Spinal cord (tissue), 10 donors: ENCODE measurements around the gene ATF5. TPM values are rescaled to one million over a fixed set of nuclear protein-coding genes. Genes with fewer than 3 reads are reported as not detected.

Source experiments
- DNase-seq, 6 donors: peaks; one replicate each; pipeline versions ENCODE4 v3.0.0 to v3.0.0-alpha.2; 2013 to 2015; ENCODE audit warnings: low spot score in 6 of 6, low read depth in 4 of 6
- H3K27ac ChIP-seq: one replicate; pipeline ENCODE4 v1.5.1; 2013; ENCODE audit warnings: low read depth, low read length, control low read depth
- H3K27me3 ChIP-seq: one replicate; pipeline ENCODE4 v1.6.1; 2013; ENCODE audit warnings: low read length; ENCODE audit not compliant: control insufficient read depth, insufficient read depth
- H3K36me3 ChIP-seq: one replicate; pipeline ENCODE4 v1.6.1; 2013; ENCODE audit warnings: low read length; ENCODE audit not compliant: control insufficient read depth, insufficient read depth
- H3K4me1 ChIP-seq: one replicate; pipeline ENCODE4 v1.6.1; 2013; ENCODE audit warnings: low read length; ENCODE audit not compliant: control insufficient read depth, insufficient read depth
- H3K4me3 ChIP-seq: one replicate; pipeline ENCODE4 v1.5.1; 2013; ENCODE audit warnings: low read depth, low read length, control low read depth
- H3K9me3 ChIP-seq: one replicate; pipeline ENCODE4 v1.6.1; 2013; ENCODE audit warnings: low read length; ENCODE audit not compliant: control insufficient read depth, insufficient read depth
- WGBS: methylation state at CpG from one replicate; pipeline ENCODE4 v1.1.5; 2013; ENCODE audit warnings: missing lambda C conversion rate; ENCODE audit not compliant: insufficient coverage; 5-methylcytosine and 5-hydroxymethylcytosine counted together
- polyA plus RNA-seq, 2 donors: library from polyadenylated mRNA; unstranded; fragments of 120-200 nt; gene quantifications; one replicate each; pipeline ENCODE4 v1.2.1, GENCODE V29; 2013; ENCODE audit not compliant: insufficient read length in 2 of 2
- total RNA-seq, 2 donors: library from RNA; depleted of rRNA in 1 of 2; stranded (reverse); fragments of 120-200 nt in 1 of 2; fragments of >200 nt in 1 of 2; gene quantifications; one replicate each; pipeline versions ENCODE4 v1.2.3 to v1.2.4, GENCODE V29; 2013 to 2014
- donor health status: healthy.

Gene ATF5
- total and polyA plus RNA-seq, 4 donors: 2.6 to 19.5 (median 13.1) TPM

DNA sequence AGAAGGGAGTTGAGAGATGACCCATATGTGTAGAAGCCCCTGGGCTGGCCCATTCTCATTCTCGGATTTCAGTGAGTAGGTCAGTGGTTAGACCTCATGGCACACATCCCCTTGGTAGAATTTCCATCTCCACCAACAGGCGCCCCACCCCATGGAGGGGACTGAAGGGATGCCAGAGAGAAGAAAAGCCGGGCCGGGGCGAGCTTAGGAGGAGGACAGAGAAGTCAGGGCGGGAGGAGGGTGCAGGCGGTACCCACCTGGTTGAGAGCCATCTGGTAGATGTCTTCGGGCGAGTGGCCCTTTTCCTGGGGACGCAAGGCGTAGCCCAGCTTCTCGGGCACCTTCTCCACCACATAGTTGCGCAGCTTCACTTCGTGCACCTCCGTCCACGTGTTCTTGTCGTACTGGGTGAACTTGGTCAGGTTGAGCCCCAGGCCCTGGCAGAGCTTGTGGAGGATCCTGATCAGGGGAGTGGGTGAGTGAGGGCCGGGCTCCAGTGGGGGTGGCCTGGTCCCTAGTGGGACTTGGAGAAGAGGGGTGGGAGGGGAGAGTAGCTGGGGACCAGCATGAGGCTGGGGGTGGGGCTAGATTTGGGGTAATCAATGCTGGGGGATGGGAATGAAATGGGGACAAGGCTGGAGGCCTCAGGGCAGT, 34.9 kb upstream of the ATF5 start:
- whole genome bisulfite sequencing: 96% methylated on average over 17 of the region's 18 CpGs
- Histone ChIP-seq H3K27ac (no peak overlapping the region), H3K27me3 (peaks cover 10% of the 10 kb centered on the region), H3K9me3 (no peaks in the 10 kb centered on the region), H3K4me1 (peaks cover 18% of the 10 kb centered on the region), H3K36me3 (peaks cover 7% of the 10 kb centered on the region), H3K4me3 (no peak overlapping the region)
- DNase-seq: no peak

DNA sequence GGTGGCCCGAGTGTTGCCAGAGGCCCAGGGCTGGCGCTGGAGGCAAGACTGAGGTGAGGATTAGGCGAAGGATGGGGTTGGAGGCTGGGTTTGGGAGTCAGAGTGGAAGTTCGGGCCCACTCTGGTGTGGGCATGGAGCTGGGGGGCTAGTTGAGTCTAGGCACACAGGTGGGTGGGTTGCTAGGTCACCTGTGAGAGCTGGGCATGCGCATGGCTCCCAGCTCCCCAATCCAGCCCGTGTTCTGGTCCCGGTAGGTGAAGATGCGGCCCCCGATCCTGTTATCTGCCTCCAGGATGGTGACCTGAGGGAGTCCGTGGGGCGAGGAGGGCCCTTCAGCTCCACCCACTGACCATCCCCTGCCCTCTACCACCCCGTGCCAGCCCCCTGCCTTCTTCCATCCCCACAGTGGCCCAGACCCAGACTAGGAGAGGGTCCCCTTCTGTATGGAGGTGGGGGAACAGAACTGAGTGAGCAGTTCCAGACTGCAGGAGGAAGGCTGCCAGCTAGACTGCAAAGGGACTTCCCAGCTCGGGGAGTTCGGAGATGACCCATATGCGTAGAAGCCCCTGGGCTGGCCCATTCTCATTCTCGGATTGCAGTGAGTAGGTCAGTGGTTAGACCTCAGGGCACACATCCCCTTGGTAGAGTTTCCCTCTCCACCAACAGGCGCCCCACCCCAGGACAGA, 34.0 kb upstream of the ATF5 start:
- Histone ChIP-seq H3K4me1 (peaks cover 12% of the 10 kb centered on the region), H3K4me3 (no peak overlapping the region), H3K36me3 (no peaks in the 10 kb centered on the region), H3K27me3 (peaks cover 4% of the 10 kb centered on the region), H3K9me3 (no peaks in the 10 kb centered on the region), H3K27ac (no peak overlapping the region)
- WGBS: 94% methylated on average over 10 of the region's 17 CpGs
- DNase-seq: no peak

DNA sequence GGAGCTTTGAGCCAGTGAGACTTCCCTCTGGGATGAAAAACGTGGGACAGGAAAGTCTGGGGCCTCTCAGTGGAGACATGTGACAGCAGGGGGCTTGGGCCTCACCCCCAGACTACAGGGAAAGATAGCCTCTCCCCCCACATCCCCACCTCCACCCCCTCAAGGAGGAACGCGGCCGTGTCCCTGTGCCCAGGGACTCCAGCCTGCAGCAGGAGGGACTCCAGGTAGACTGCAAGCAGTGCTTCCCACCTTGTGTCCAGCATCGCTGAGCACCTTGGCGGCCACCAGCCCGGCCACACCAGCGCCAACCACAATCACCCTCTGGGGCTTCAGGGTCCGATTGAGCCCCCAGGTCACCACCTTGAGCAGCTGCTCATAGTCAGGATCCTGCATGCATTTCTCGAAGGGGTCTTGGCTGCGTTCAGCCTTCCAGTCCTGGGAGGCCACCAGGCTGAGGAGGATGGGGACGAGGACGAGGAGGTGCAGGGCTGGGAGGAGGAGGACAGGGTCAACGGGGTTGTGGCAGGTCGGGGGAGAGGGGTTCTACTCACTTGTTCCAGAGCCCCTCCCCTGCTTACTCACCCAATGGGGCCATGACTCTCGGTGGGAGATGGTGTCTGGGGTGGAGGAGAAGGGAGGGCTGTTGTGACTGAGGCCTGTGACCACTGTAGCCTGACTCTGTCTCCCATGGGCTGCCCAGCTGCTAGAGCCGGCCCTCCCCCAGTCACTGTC, 33.3 kb upstream of the ATF5 start:
- Histone ChIP-seq H3K36me3 (no peaks in the 10 kb centered on the region), H3K9me3 (no peaks in the 10 kb centered on the region), H3K4me1 (peaks cover 8% of the 10 kb centered on the region), H3K27me3 (no peaks in the 10 kb centered on the region), H3K27ac (no peak overlapping the region), H3K4me3 (no peak overlapping the region)
- WGBS: 83% methylated on average over 13 of the region's 17 CpGs
- DNase-seq: no peak

DNA sequence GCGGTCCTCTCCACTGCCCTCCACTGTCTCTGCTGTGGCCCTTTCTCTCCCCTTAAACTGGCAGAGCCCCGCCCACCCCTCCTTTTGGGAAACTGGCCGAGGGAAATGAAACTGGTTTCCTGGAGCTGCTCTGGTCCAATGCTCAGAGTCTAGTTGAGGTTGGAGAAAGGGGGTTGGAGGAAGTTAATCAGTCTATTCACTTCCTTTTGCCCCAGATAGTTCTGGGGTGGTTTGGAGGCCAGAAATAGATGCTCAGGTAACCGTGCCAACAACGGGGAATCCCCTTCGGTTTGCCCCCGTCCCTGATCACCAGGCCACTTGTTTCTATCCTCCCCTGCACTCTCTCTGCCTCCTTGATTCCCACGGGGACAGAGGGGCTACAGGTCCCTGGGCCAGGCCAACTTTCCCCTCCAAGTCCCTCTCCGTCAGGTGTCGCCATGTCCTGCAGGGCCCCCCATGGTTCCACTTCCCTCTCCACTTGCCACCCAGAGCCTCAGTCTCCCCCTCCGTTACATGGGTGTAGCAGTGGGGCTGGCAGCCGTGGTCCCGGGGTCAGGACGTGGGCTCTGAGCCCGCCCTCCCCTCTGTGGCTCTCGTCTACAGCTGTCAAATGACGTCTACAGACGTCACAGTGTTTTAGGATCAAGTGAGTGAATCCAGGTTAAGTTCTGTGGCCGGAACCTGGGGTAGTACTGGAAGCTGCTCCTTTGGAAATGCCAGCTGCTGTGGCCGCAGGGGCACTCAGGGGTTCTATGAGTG, 32.0 kb upstream of the ATF5 start, which contains the start of gene IL4I1:
Gene IL4I1, minus strand, starts transcription at position 25 of the 759 bp plus-strand sequence. CDS start 727 bp downstream, outside the sequence.
- Histone ChIP-seq H3K9me3 (no peaks in the 10 kb centered on the region), H3K27ac (no peak within 1 kb of the TSS), H3K27me3 (no peaks in the 10 kb centered on the region), H3K4me3 (no peak within 1 kb of the TSS), H3K4me1 (peaks cover 8% of the 10 kb centered on the region), H3K36me3 (no peaks in the 10 kb centered on the region)
- 38% methylated on average over 13 of the region's 20 CpGs for WGBS
- DNase-seq: no peak

DNA sequence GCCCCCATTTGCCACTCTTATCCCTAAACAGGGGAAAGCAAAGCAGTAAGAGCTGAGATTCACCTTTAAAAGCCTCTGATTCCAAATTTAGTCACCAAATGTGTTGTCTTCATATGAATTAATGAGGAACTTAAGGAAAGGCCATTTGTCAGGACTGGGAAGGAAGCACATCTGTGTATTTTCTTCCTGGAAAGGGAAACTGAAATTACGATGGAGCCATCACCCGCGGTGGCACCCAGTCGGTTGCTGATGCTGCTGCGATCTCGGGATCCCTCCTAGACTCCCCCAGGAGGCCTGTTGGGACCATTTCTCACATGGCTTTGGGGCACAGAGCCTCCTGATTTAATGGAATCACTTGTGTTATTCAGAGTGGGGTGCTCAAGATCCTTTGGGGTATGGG, 24.9 kb upstream of the ATF5 start:
- Histone ChIP-seq H3K4me1 (no peaks in the 10 kb centered on the region), H3K27me3 (no peaks in the 10 kb centered on the region), H3K9me3 (no peaks in the 10 kb centered on the region), H3K27ac (no peak overlapping the region), H3K36me3 (peaks cover 30% of the 10 kb centered on the region), H3K4me3 (no peak overlapping the region)
- no CpG with 5 or more reads among the region's 6 CpGs for WGBS
- no peak for DNase-seq

DNA sequence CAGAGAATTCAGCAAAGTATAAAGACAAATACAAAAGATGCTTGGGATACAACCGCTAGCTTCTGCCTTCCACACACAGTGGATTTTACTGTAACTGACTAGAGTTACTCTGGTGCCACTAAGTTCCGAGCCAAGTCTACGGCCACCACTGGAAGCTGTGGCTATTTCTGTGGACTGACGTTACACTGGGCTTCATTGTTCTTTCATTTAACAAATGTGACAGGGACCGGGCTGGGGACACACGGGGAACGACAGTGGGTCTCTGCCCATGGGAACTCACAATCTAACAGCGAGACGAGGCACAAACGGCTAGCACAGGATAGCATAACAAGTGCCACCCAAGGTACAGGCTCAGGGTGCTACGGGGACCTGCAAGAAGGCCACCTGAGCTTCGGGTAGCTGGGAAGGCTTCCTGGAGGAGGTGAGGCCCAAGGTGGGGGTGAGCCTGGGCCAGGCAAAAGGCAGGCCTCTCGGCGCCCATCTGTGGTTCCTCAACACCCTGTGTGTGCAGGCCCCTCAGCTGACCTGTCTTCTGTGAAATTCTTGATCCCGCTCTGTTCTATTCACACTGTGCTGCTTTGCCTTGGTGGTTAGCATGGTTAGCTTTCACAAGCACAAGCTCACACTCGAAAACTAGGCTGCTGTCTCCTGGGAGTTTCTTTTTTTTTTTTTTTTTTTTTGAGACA, 22.0 kb upstream of the ATF5 start:
- Histone ChIP-seq H3K4me3 (no peak overlapping the region), H3K27me3 (no peaks in the 10 kb centered on the region), H3K4me1 (peaks cover 9% of the 10 kb centered on the region), H3K27ac (no peak overlapping the region), H3K36me3 (peaks cover 53% of the 10 kb centered on the region), H3K9me3 (no peaks in the 10 kb centered on the region)
- DNase-seq: no peak
- WGBS: 71% methylated on average over 12 of the region's 16 CpGs

DNA sequence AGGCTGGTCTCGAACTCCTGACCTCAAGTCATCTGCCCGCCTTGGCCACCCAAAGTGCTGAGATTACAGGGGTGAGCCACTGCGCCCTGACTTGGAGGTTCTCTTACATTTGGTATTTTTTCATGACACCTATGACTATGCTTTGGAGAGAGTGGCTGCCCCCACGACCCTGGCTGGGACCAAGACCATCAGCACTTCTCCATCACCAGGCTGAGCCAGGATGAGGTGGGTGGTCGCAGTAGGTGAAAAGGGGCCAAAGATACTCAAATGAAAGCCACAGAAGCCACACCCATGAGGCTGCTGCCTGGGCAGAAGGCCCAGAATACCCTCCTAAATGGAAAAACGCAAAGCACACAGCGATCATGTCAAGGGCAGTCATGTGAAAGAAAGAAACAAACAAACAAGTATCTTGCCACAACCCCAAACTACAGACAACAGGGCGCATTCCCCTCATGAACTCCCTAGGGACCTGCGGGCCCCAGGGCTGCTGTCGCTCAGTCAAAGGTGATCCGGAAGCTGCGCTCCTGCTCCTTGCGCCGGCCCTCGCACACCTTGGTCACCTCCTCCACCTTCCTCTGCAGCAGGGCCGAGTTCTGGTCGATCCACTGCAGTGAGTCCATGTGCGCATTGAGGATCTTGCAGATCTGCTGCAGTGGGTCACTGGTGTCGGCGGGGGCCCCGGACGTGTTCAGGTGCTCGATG, 21.1 kb upstream of the ATF5 start:
- 96% methylated on average over 19 of the region's 23 CpGs for WGBS
- Histone ChIP-seq H3K4me1 (peaks cover 9% of the 10 kb centered on the region), H3K27ac (no peak overlapping the region), H3K9me3 (no peaks in the 10 kb centered on the region), H3K27me3 (no peaks in the 10 kb centered on the region), H3K4me3 (no peak overlapping the region), H3K36me3 (peaks cover 61% of the 10 kb centered on the region)
- no peak for DNase-seq

DNA sequence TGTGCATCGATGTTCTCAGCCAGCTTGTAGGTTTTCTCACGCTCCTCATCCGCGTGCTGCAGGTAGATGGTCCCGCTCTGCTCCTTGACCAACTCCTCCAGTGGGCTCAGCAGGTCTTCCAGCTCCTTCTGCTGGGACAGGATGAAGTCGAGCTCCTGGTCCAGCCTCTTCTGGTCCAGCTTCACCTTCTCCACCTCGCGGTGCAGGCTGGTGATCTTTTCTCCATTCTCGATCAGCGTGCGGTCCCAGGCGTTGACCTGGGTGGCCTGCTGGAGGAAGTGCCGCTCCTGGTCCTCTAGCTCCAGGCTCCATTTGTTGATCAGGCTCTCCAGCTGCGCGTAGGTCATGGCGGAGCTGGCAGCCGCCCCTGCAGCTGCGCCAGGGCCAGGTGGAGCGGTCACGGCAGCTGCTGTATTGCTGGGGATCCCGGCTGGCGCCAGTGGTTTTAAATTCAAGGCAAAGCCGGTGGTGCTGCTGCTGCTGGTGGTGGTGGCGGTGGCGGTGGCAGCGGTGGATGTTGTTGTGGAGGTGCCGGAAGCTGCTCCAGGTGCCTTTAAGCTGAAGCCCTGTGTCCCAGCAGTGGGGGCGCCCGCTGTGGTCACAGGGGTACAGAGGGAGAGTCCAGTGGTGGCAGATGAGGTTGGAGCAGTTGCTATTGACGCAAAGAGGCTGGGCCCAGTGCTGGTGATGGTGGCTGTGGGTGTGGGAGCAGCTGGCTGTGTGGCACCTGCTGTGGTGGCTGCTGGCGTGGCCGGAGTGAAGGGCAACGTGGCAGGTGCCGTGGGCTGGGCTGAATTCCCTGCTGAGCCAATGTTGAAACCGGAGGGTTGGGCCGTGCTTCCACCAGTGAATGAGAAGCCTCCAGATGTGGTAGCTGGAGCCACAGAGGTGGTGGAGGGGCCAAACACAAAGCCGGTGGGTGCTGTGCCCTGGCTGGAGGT, 20.3 kb upstream of the ATF5 start:
- DNase-seq: no peak
- Histone ChIP-seq H3K4me1 (peaks cover 9% of the 10 kb centered on the region), H3K27ac (no peak overlapping the region), H3K36me3 (peaks cover 69% of the 10 kb centered on the region), H3K4me3 (no peak overlapping the region), H3K27me3 (no peaks in the 10 kb centered on the region), H3K9me3 (no peaks in the 10 kb centered on the region)
- 95% methylated on average over 37 of the region's 37 CpGs for WGBS
